Lower leg skin (tissue), 4 donors: Measurements from ENCODE around the gene SPINK8. TPM values are rescaled to one million over a fixed set of nuclear protein-coding genes. Genes with fewer than 3 reads are reported as not detected.

Experiments
- DNase-seq, 2 donors: peaks; one replicate each; pipeline ENCODE4 v3.0.0-alpha.2; 2019; ENCODE audit warnings: low spot score in 2 of 2
- H3K4me3 ChIP-seq: fragments of 200-600 bp; sonication (generic); 2 replicates; pipeline ENCODE4 v1.5.1; 2017; ENCODE audit warnings: mild to moderate bottlenecking, low read depth; ENCODE audit not compliant: poor library complexity, severe bottlenecking
- CTCF ChIP-seq, 3 donors: fragments of 450-650 bp; IDR thresholded peaks; one replicate each; pipeline ENCODE4 v1.5.1; 2016; ENCODE audit warnings: antibody characterized with exemption in 3 of 3, mild to moderate bottlenecking in 3 of 3, moderate library complexity in 2 of 3
- POLR2A ChIP-seq, 2 donors: fragments of 450-650 bp; IDR thresholded peaks; one replicate each; pipeline ENCODE4 v1.6.1; 2016 to 2017; ENCODE audit warnings: antibody characterized with exemption in 2 of 2, mild to moderate bottlenecking in 1 of 2, moderate library complexity in 1 of 2
- WGBS, 2 donors: methylation state at CpG; one replicate each; pipeline ENCODE4 v1.1.5; 2018; 5-methylcytosine and 5-hydroxymethylcytosine counted together
- intact Hi-C: fragments of 100-400 bp; cut with DNase I; formaldehyde crosslinking; loops from one replicate; pipeline ENCODE4 v1.15.0; 2023; ENCODE audit warnings: low total_unique reads
- microRNA counts, 2 donors: library from miRNA; unstranded; fragments of <30 nt; microRNA quantifications; one replicate each; lab custom pipeline; 2016
- microRNA-seq, 2 donors: library from miRNA; unstranded; fragments of <30 nt; microRNA quantifications; one replicate each; pipeline ENCODE4, GENCODE V29; 2016; ENCODE audit warnings: borderline replicate concordance in 2 of 2, borderline number of aligned reads in 1 of 2
- total RNA-seq, 4 donors: library from RNA; depleted of rRNA; stranded (reverse); fragments of >200 nt; gene quantifications; one replicate each; pipeline ENCODE4 v1.1.0, GENCODE V29; 2016

The SPINK8 gene
- total RNA-seq, 4 donors from 2014 or later: not detected

- WGBS, 2 donors: 47 to 57% methylated on average over 23 of the region's 23 CpGs
- intact Hi-C loops: no loop called here
- no peak overlapping the region for H3K4me3 ChIP-seq
- peak; percentile 28 to 83 for DNase-seq
- no peak for TF ChIP-seq CTCF (IDR thresholded peaks at IDR 0.05)
- TF ChIP-seq POLR2A (IDR thresholded peaks at IDR 0.05): no peak
These were observed 64.4 kb downstream of the SPINK8 start for GRCh38 chr3:48268936-48269561.

- 52 to 55% methylated on average over 13 of the region's 13 CpGs for WGBS, 2 donors
- H3K4me3 ChIP-seq: no peak overlapping the region
- peak; percentile 67 to 89 for DNase-seq
- no peak for TF ChIP-seq CTCF (IDR thresholded peaks at IDR 0.05)
- no peak for TF ChIP-seq POLR2A (IDR thresholded peaks at IDR 0.05)
- intact Hi-C loops: no loop called here
These were observed 65.0 kb downstream of the SPINK8 start for GRCh38 chr3:48268381-48268935.

GRCh38 chr3:48267782-48268181 is 65.7 kb downstream of the SPINK8 start:
- intact Hi-C loops: no loop called here
- DNase-seq: no peak
- TF ChIP-seq POLR2A (IDR thresholded peaks at IDR 0.05): no peak
- no peak for TF ChIP-seq CTCF (IDR thresholded peaks at IDR 0.05)
- H3K4me3 ChIP-seq: no peak overlapping the region
- WGBS, 2 donors: 35 to 36% methylated on average over 2 of the region's 2 CpGs

- intact Hi-C loops: no loop called here
- 95 to 100% methylated on average over 1 of the region's 1 CpG for WGBS, 2 donors
These were observed 74.9 kb downstream of the SPINK8 start for GRCh38 chr3:48258530-48258929.

More at GRCh38 chr3:48258530-48258929, 74.9 kb downstream of the SPINK8 start:
- DNase-seq: no peak
- TF ChIP-seq CTCF (IDR thresholded peaks at IDR 0.05) (no peak), POLR2A (IDR thresholded peaks at IDR 0.05) (no peak)
- H3K4me3 ChIP-seq: no peak overlapping the region

MicroRNAs within 50 kb of the gene (microRNA counts, 767-probe panel; counts per million panel counts)
- microRNA hsa-miR-2115-5p (lab: Ali Mortazavi, UCI): 0 to 358 counts per million in 2 donors

Small RNA genes within 50 kb of the gene (microRNA-seq; reads per million reads assigned to microRNA genes)
- 0 reads per million in 2 donors for gene MIR2115

Other genes with a start within 250 kb of the SPINK8 start
- 1 to 10 TPM in 1 of 4 donors, under 1 TPM in 3; 0.45 to 1.0 (median 0.77) TPM for gene CDC25A, start 145.2 kb downstream of the SPINK8 start, total RNA-seq
- gene CAMP, start 110.2 kb downstream of the SPINK8 start, total RNA-seq: 1 to 10 TPM in 1 of 4 donors, not detected in 3; 1.1 TPM
- 1 to 10 TPM; 4.8 to 9.4 (median 9.0) TPM for gene ZNF589, start 92.6 kb downstream of the SPINK8 start, total RNA-seq
- 10 to 100 TPM; 23.4 to 44.8 (median 32.9) TPM for gene NME6, start 32.3 kb downstream of the SPINK8 start, total RNA-seq
- not detected for gene FBXW12, start 38.6 kb upstream of the SPINK8 start, total RNA-seq
- 100 to 1,000 TPM; 111 to 227 (median 145) TPM for gene PLXNB1, start 96.4 kb upstream of the SPINK8 start, total RNA-seq
- 10 to 100 TPM in 3 of 4 donors, 1 to 10 TPM in 1; 6.7 to 17.1 (median 11.6) TPM for gene CCDC51, start 106.5 kb upstream of the SPINK8 start, total RNA-seq
- 100 to 1,000 TPM; 173 to 271 (median 250) TPM for gene TMA7, start 106.6 kb upstream of the SPINK8 start, total RNA-seq
- gene ATRIP, start 113.1 kb upstream of the SPINK8 start, total RNA-seq: 10 to 100 TPM in 2 of 4 donors, 1 to 10 TPM in 2; 5.6 to 14.1 (median 9.3) TPM
- gene SHISA5, start 170.5 kb upstream of the SPINK8 start, total RNA-seq: 10 to 100 TPM; 64.3 to 93.6 (median 71.0) TPM
- 1 to 10 TPM; 3.7 to 8.8 (median 6.4) TPM for gene PFKFB4, start 223.1 kb upstream of the SPINK8 start, total RNA-seq
- 1 to 10 TPM; 4.8 to 9.8 (median 6.2) TPM for gene UCN2, start 230.1 kb upstream of the SPINK8 start, total RNA-seq